CD4-positive, alpha-beta T cell treated with Interleukin-4 for 4 hours (primary cell): ENCODE results near the gene EIF5B.

Source experiments
- DNase-seq: peaks from one replicate; pipeline ENCODE4 v3.0.0-alpha.2; 2020

EIF5B gene

GRCh38 chr2:99374747-99375146, 37.6 kb downstream of the EIF5B start:
- no peak for DNase-seq

GRCh38 chr2:99376254-99376864, 39.2 kb downstream of the EIF5B start:
- no peak for DNase-seq

DNA sequence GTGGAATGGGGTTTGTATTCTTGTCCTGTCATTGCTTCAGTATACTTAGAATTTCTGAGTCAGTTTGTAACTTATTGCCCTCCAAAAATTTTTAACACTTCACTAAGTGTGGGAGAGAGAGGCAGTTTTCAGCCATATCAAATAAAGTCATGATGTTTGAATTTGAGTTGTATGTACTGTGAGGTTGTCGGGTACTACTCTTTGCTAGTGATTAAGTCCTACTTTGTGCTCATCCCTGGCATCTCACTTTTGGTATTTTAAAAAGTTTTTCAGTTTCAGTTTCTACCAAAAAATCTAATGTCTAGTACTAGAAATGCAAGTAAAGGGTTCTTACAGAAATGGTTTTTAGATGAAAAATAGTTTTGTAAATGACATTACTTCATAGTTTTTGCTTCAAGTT, 40.7 kb downstream of the EIF5B start:
- DNase-seq, result no peak

GRCh38 chr2:99380376-99381010, 43.3 kb downstream of the EIF5B start:
- no peak for DNase-seq

DNA sequence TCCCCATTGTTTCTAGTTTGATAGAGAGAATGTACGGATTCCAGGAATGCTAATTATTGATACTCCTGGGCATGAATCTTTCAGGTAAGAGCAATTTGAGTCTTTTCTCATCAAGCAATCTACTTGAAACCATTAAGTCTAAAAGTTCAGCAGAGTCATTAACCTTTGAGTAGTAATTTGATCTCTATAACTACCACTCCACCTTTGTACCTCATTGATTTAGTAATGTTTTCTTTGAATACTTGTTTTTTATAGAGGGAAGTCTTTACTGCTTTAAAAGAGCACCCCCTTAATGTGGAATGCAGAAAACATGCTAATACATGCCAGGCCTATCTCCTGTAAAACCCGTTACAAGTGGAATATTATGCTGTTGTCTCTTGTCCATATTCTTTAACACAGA, 45.0 kb downstream of the EIF5B start:
- no peak for DNase-seq

- no peak for DNase-seq
These were observed 48.8 kb downstream of the EIF5B start for GRCh38 chr2:99386011-99386410.

- DNase-seq, result no peak
These were observed 51.7 kb downstream of the EIF5B start for GRCh38 chr2:99388892-99389291.

- no peak for DNase-seq
These were observed 52.2 kb downstream of the EIF5B start for GRCh38 chr2:99389371-99389770.

DNA sequence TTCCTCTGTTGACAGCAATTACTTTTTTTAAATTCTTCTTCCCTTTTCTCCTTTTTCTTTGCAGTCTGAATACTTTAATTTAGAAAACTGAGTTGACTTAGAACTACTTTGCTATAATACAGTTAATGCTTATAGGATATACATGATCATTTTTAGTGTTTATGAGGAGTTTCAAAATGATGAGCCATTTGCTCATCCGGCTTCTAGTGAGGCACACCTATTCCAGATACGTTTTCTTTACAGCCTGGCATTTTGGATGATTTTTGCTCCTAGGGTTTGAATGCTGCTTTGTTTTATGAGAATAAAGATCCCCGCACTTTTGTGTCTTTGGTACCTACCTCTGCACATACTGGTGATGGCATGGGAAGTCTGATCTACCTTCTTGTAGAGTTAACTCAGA, 52.8 kb downstream of the EIF5B start:
- no peak for DNase-seq

- DNase-seq, result no peak
These were observed 58.5 kb downstream of the EIF5B start for GRCh38 chr2:99395589-99396130.

DNA sequence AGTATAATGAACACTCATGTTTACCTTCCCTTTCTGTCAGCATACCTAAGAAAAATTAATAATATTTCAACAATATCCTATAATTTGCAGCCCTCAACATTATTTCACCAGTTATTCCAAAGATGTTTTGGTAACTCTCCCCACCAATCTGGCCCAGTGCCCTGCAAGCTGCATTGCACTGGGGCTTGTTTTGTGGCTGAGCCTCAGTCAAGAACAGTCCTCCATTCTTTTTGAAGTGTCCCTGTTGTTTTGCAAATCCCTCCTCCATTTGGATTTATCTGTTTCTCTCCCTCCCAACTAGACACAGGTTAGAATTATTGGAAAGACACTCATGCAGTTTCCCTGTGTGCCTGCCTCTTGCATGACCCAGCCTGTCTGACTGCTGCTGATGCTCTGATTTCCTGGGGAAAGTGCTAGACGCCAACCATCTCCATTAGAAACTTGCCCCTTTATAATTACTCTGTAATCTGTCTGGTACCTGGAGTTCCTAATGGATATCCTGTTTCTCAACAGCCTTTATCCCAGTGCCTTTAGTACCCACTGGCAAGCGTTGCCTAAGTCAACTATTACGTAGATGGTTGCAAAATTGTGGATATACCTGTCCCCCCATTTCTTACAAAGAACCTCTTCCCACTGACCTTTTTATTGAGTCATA, 60.2 kb downstream of the EIF5B start:
- DNase-seq, result no peak

GRCh38 chr2:99398303-99398702, 61.1 kb downstream of the EIF5B start:
- DNase-seq, result no peak

- DNase-seq, result no peak
These were observed 61.9 kb downstream of the EIF5B start for GRCh38 chr2:99399063-99399462.

GRCh38 chr2:99399795-99400194, 62.6 kb downstream of the EIF5B start:
- no peak for DNase-seq

GRCh38 chr2:99401841-99402240, 64.7 kb downstream of the EIF5B start:
- DNase-seq, result no peak

DNA sequence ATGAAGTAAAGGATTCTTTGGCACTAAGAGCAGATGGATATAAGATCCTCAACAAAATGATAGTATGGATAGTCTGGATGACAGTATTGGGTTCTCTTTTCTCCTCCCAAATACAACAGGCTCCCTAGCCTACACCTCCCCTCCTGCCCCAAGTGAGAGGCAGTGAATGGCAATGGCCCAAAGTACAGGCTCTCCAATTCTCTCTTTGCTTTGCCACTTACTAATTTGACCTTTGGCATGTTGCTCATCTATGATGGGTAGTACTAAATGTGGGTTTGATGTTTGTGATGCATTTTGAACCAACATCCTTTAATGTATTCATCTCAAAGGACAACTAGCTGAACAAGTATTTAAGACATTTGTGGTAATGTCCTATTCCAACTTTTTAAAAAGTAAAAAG, 65.9 kb downstream of the EIF5B start:
- no peak for DNase-seq

DNA sequence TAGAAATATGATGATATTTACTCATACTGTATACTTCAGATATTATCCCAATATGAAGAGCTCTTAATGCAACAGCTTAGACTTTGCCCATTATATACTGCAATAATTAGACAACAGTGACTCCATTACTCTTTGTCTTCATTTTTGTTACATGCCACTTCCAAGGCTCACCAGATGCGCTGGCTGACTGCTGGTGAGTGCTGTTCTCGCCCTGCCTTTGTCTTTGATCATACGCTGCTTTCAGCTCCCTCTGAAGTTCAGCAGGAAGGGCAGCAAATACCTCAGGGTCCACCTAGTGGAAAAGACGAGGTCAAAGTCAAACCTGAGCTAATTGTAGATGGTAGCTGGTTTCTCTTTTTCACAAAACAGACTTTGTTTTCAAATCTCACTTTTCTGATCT, 66.3 kb downstream of the EIF5B start:
- no peak for DNase-seq

GRCh38 chr2:99404039-99404796, 67.0 kb downstream of the EIF5B start:
- no peak for DNase-seq

GRCh38 chr2:99404797-99405669, 67.8 kb downstream of the EIF5B start:
- DNase-seq, result no peak

DNA sequence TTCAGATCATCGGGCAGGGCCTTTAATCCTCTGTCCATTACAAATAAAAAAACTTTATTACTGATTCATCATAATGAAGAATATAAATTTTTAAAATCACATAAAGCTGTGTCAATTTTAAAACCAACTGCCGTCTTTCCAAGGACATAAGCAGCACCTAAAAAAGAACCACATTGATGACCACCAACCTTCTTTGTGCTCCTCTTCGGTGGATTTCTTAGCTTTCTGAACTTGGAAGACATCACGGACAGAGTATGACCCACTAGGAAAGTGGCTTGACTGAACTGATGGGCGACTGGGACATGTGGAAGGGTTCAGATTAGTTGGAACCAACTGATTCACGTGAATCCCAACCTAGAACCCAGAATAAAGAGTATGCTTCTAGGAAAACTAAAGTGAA, 68.9 kb downstream of the EIF5B start:
- DNase-seq, result no peak

DNA sequence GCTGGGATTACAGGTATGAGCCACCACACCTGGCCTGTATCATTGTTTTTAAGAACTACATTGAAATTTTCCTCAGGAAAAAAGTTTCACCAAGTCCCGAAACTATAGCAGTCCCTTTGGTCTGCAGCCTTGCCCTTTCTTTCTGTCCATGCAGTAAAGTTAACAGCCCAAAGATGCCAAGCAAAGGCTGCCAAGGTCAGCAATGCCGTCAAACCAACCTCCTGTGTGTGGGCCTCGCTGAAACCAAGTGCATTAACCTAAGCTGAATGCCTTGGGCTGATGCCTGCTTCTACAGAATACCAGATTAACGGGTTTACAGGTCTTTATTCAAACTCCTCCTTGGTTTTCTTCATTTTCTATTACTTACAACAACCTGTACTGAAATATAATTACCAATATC, 73.1 kb downstream of the EIF5B start:
- no peak for DNase-seq

GRCh38 chr2:99414566-99414965, 77.4 kb downstream of the EIF5B start:
- no peak for DNase-seq

- DNase-seq, result no peak
These were observed 80.2 kb downstream of the EIF5B start for GRCh38 chr2:99417396-99417795.
